GM12891 (cell line): Measurements from ENCODE around the gene NXF1.
"Not testable (repeated sequence)": the region's sequence is repeated elsewhere in the genome, so short reads cannot be mapped to it uniquely, and the experiment has no call there.

Experiments
- PAX5 ChIP-seq: IDR thresholded peaks from 2 replicates; pipeline ENCODE4 v1.6.1; 2011; ENCODE audit warnings: low read length, moderate library complexity, mild to moderate bottlenecking; ENCODE audit not compliant: insufficient read depth, severe bottlenecking
- POLR2A ChIP-seq: IDR thresholded peaks from 2 replicates; pipeline ENCODE4 v1.6.1; 2011; ENCODE audit warnings: low read depth, low read length, control low read depth
- POLR2AphosphoS5 ChIP-seq: IDR thresholded peaks from 2 replicates; pipeline ENCODE4 v1.6.1; 2011; ENCODE audit warnings: low read depth, low read length, control low read depth
- SPI1 ChIP-seq: IDR thresholded peaks from 2 replicates; pipeline ENCODE4 v1.6.1; 2011; ENCODE audit warnings: low read depth, low read length, control low read depth
- TAF1 ChIP-seq: IDR thresholded peaks from 2 replicates; pipeline ENCODE4 v1.6.1; 2011; ENCODE audit warnings: low read depth, low read length, control low read depth

DNA sequence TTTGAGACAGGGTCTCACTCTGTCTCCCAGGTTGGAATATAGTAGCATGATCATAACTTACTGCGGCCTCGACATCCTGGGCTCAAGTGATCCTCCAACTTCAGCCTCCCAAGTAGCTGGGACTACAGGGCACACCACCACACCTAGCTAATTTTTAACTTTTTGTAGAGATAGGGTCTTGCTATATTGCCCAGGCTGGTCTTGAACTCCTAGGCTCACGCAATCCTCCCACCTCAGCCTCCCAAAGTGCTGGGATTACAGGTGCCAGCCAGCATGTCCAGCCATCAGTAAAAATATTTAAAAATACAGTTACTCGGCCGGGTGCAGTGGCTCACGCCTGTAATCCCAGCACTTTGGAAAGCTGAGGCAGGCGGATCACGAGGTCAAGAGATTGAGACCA lies 22.9 kb upstream of the NXF1 start:
- TF ChIP-seq POLR2A, PAX5, POLR2AphosphoS5, TAF1, SPI1: not testable (repeated sequence)
